Thoracic aorta (tissue), 2 donors: ENCODE data around the gene SUPT20H. TPM values are rescaled to one million over a fixed set of nuclear protein-coding genes. Genes with fewer than 3 reads are reported as not detected.
"Not testable (repeated sequence)": the region's sequence is repeated elsewhere in the genome, so short reads cannot be mapped to it uniquely, and the experiment has no call there.

Source experiments
- ATAC-seq: fragments of 150-250 bp; one replicate; pipeline ENCODE4 v1.8.0; 2017; ENCODE audit warnings: low read depth; ENCODE audit not compliant: insufficient number of reproducible peaks, low FRiP score
- DNase-seq: peaks from one replicate; pipeline ENCODE4 v3.0.0-alpha.2; 2020; ENCODE audit warnings: low spot score
- H3K27ac ChIP-seq, 2 donors: fragments of 200-600 bp; sonication (generic); 1 replicate in 1 of 2; 2 replicates in 1 of 2; pipeline ENCODE4 v1.5.1; 2016; ENCODE audit warnings: mild to moderate bottlenecking in 2 of 2, moderate library complexity in 2 of 2
- H3K27me3 ChIP-seq: fragments of 200-600 bp; sonication (generic); replicated peaks from 2 replicates; pipeline ENCODE4 v1.6.0; 2016; ENCODE audit warnings: mild to moderate bottlenecking; ENCODE audit not compliant: insufficient read depth
- H3K36me3 ChIP-seq: fragments of 200-600 bp; sonication (generic); one replicate; pipeline ENCODE4 v1.5.1; 2016
- H3K4me1 ChIP-seq, 2 donors: fragments of 200-600 bp; sonication (generic); 1 replicate in 1 of 2; 2 replicates in 1 of 2; pipeline versions ENCODE4 v1.5.1 to v1.6.0; 2016; ENCODE audit warnings: low read depth in 2 of 2, mild to moderate bottlenecking in 1 of 2; ENCODE audit not compliant: control insufficient read depth in 1 of 2
- H3K4me3 ChIP-seq: fragments of 200-600 bp; sonication (generic); 2 replicates; pipeline ENCODE4 v1.5.1; 2016; ENCODE audit warnings: mild to moderate bottlenecking
- H3K9me3 ChIP-seq: fragments of 200-600 bp; sonication (generic); 2 replicates; pipeline ENCODE4 v1.5.1; 2016
- CTCF ChIP-seq: fragments of 200-600 bp; sonication (generic); IDR thresholded peaks from one replicate; pipeline ENCODE4 v1.5.1; 2019; ENCODE audit warnings: antibody characterized with exemption
- total RNA-seq, 2 donors: library from RNA; depleted of rRNA; stranded (reverse); fragments of >200 nt; gene quantifications; one replicate each; pipeline versions ENCODE4 v1.1.0 to v1.2.3, GENCODE V29; 2016

The SUPT20H gene
- total RNA-seq, 2 donors from 2014 or later: 44.5 to 60.1 TPM

- H3K27ac ChIP-seq: no peak overlapping the region
- ATAC-seq: no peak
- no peaks in the 10 kb centered on the region for H3K27me3 ChIP-seq
- TF ChIP-seq CTCF: no peak
- no peaks in the 10 kb centered on the region for H3K9me3 ChIP-seq
- no peak for DNase-seq
- H3K4me3 ChIP-seq: no peak overlapping the region
- no peaks in the 10 kb centered on the region for H3K36me3 ChIP-seq
- no peaks in the 10 kb centered on the region for H3K4me1 ChIP-seq
These were observed 8.4 kb upstream of the SUPT20H start for GRCh38 chr13:37067874-37068273.

GRCh38 chr13:37065890-37066526 is 6.5 kb upstream of the SUPT20H start:
- H3K4me1 ChIP-seq: no peaks in the 10 kb centered on the region
- no peaks in the 10 kb centered on the region for H3K27me3 ChIP-seq
- no peak for DNase-seq
- no peaks in the 10 kb centered on the region for H3K9me3 ChIP-seq
- H3K36me3 ChIP-seq: no peaks in the 10 kb centered on the region
- H3K27ac ChIP-seq: no peak overlapping the region
- H3K4me3 ChIP-seq: no peak overlapping the region
- no peak for TF ChIP-seq CTCF
- ATAC-seq: no peak

- no peaks in the 10 kb centered on the region for H3K27me3 ChIP-seq
- no peak for DNase-seq
- no peaks in the 10 kb centered on the region for H3K9me3 ChIP-seq
- no peaks in the 10 kb centered on the region for H3K36me3 ChIP-seq
- H3K4me1 ChIP-seq: peaks cover 4 to 20% of the 10 kb centered on the region in 2 donors
- H3K27ac ChIP-seq: peak overlapping the region; percentile 83 to 86
- ATAC-seq: peak; percentile 14
- H3K4me3 ChIP-seq: peak overlapping the region; percentile 76
- no peak for TF ChIP-seq CTCF
These were observed 332 bp upstream of the SUPT20H start for GRCh38 chr13:37059848-37060192.

GRCh38 chr13:37056228-37056627 is 3.3 kb downstream of the SUPT20H start:
- H3K4me3 ChIP-seq, H3K27ac ChIP-seq, ATAC-seq, H3K36me3 ChIP-seq, H3K27me3 ChIP-seq, DNase-seq, H3K9me3 ChIP-seq: not testable (repeated sequence)
- peaks cover 4 to 20% of the 10 kb centered on the region in 2 donors for H3K4me1 ChIP-seq

- not testable (repeated sequence) for H3K36me3 ChIP-seq, H3K4me3 ChIP-seq, ATAC-seq, H3K27me3 ChIP-seq, H3K4me1 ChIP-seq, DNase-seq, H3K9me3 ChIP-seq, H3K27ac ChIP-seq
These were observed 6.4 kb downstream of the SUPT20H start for GRCh38 chr13:37053111-37053510.

- H3K4me3 ChIP-seq: no peak overlapping the region
- H3K9me3 ChIP-seq: no peaks in the 10 kb centered on the region
These were observed 9.7 kb downstream of the SUPT20H start for GRCh38 chr13:37049810-37050209.

More at GRCh38 chr13:37049810-37050209, 9.7 kb downstream of the SUPT20H start:
- no peaks in the 10 kb centered on the region for H3K27me3 ChIP-seq
- no peak overlapping the region for H3K27ac ChIP-seq
- H3K4me1 ChIP-seq: no peaks in the 10 kb centered on the region
- TF ChIP-seq CTCF: no peak
- H3K36me3 ChIP-seq: peaks cover 8% of the 10 kb centered on the region
- DNase-seq (no peak), ATAC-seq (no peak)
